Central memory CD8-positive, alpha-beta T cell (primary cell): ENCODE results near the gene PASK.

ENCODE experiments used
- ATAC-seq: fragments of 150-1000 bp; cut with Tn5 transposase; replicated peaks from 2 replicates; pipeline ENCODE4 v1.10.0; 2022; ENCODE audit warnings: mild to moderate bottlenecking, moderate FRiP score, moderate number of reproducible peaks; ENCODE audit not compliant: poor library complexity, severe bottlenecking; ENCODE audit errors: extremely low read depth
- DNase-seq, 2 donors: peaks; one replicate each; pipeline ENCODE4 v3.0.0; 2021; ENCODE audit warnings: low spot score in 2 of 2
- H3K27ac Mint-ChIP-seq: one replicate; pipeline ENCODE4 v1.8.0; 2022; ENCODE audit warnings: low read depth, mild to moderate bottlenecking, moderate library complexity, mixed read lengths
- H3K27me3 Mint-ChIP-seq: one replicate; pipeline ENCODE4 v1.8.0; 2022; ENCODE audit warnings: mixed read lengths
- H3K36me3 Mint-ChIP-seq: one replicate; pipeline ENCODE4 v1.8.0; 2022; ENCODE audit warnings: mild to moderate bottlenecking, moderate library complexity, mixed read lengths; ENCODE audit not compliant: insufficient read depth
- H3K4me1 Mint-ChIP-seq: one replicate; pipeline ENCODE4 v1.8.0; 2022; ENCODE audit warnings: mixed read lengths
- H3K4me3 Mint-ChIP-seq: one replicate; pipeline ENCODE4 v1.8.0; 2022; ENCODE audit warnings: mild to moderate bottlenecking, moderate library complexity, mixed read lengths
- H3K9me3 Mint-ChIP-seq: one replicate; pipeline ENCODE4 v1.8.0; 2022; ENCODE audit warnings: mixed read lengths

Gene PASK

DNA sequence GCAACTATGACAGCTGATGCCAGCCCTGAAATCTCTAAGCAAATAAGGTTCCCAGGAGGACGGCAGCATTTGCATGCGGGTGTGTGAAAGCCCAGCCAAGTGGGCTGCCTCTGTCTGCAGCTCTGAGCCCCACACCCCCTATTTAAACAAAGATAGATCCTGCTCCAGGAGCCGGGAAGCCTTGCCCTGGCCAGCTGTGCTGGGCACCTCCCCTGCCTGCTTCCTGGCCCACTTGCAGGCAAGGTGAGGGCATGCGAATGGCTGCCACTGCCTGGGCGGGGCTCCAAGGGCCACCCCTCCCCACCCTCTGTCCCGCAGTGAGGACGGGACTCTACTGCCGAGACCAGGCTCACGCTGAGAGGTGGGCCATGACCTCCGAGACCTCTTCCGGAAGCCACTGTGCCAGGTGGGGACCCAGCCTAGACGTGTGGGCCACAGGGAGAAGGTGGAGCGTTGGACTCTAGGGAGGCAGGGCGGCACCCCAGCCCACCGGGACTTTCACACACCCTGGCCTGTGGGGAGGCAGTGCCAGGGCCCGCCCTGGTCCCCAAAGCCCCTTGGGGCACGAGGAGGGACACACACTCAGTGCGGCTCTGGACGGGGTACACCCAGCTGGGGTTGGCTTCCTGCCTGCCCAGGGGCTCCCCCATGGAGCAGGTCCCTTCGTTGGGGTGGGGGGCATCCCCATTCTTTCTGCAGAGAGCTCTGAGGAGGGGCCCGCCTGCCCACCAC, 39.3 kb upstream of the PASK start, which contains the start of gene ANO7:
Gene ANO7 (plus strand): TSS at position 317 of the 732 bp plus-strand sequence. CDS start 1,387 bp downstream, outside the sequence.
- DNase-seq: no peak
- ATAC-seq: no peak
- no peaks in the 10 kb centered on the region for H3K9me3 Mint-ChIP-seq
- H3K4me1 Mint-ChIP-seq: no peaks in the 10 kb centered on the region
- H3K36me3 Mint-ChIP-seq: peaks cover under 1% of the 10 kb centered on the region
- no peak within 1 kb of the TSS for H3K27ac Mint-ChIP-seq
- no peaks in the 10 kb centered on the region for H3K27me3 Mint-ChIP-seq
- H3K4me3 Mint-ChIP-seq: no peak within 1 kb of the TSS

DNA sequence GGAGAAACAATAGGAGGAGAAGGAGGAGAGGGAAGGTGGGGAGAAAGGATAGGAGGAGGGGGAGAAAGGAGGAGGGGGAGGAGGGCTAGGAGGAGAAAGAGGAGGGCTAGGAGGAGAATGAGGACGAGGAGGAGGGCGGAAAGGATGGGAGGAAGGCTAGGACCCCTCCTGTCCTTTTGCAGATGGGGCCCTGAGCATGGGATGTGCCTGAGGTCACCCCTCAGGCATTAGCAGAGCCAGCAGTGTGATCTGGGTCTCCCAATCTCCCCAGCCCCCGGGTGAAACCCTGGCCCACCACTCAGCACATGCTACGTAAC, 38.6 kb upstream of the PASK start:
- no peaks in the 10 kb centered on the region for H3K9me3 Mint-ChIP-seq
- ATAC-seq: no peak

DNA sequence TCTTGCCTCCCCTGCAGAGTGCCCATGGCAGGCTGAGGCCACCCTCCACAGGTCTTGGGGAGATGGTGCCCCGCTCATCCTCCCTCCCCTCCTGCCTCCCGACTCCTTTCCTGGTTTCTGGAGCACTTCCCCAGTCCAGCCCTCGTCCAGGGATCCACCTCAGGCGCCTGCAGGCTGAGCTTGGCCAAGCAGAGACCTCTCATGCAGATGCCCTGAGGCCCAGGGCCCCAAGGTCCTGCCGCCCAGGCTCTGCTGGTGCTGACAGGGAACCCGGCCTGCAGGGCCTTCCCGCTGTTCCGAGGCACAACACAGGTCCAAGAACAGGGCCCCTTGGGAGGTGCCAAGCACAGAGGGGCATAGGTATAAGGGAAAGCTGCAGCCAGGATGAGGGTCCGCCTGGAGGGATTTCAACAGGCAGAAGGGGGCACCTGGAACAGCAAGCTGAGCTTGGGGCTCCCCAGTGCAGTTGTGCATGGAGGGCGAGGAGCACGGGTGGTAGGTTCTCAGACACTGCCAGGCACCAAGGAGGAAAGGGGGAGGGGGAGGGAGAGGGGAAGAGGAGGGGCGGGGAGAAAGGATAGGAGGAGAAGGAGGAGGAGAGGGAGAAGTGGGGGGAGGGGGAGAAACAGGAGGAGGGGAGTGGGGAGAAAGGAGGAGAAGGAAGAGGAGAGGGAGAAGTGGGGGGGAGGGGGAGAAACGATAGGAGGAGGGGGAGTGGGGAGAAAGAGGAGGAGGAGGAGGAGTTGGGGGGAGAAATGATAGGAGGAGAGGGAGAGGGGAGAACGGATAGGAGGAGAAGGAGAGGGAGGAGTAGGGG, 38.0 kb upstream of the PASK start:
- Mint-ChIP-seq H3K9me3 (no peaks in the 10 kb centered on the region), H3K27me3 (no peaks in the 10 kb centered on the region), H3K4me3 (no peak overlapping the region), H3K4me1 (no peaks in the 10 kb centered on the region), H3K27ac (no peak overlapping the region), H3K36me3 (peaks cover 6% of the 10 kb centered on the region)
- ATAC-seq (no peak), DNase-seq (no peak)

More for the DNA sequence above, 38.6 kb upstream of the PASK start:
- H3K4me1 Mint-ChIP-seq: no peaks in the 10 kb centered on the region
- DNase-seq: no peak
- H3K4me3 Mint-ChIP-seq: no peak overlapping the region
- H3K27me3 Mint-ChIP-seq: no peaks in the 10 kb centered on the region
- peaks cover 3% of the 10 kb centered on the region for H3K36me3 Mint-ChIP-seq
- H3K27ac Mint-ChIP-seq: no peak overlapping the region

DNA sequence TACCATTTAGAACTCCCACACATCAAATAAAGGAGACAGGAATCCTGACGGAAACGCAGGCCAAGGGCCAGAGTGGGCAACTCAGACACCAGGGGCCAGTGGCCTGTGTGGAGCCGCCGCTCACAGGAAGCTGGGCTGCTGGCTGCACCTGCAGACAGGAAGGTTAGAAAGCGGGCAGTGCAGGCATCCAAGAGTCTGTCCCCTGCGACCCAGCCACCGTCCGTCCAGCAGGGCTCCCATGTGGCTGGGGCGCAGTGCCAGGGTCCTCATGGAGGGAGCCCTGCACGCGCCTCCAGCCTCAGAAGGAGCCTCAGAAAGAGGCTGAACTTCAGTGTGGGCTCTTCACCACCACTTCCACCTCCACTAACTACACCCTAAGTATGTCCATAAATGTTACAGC, 36.7 kb upstream of the PASK start:
- H3K4me3 Mint-ChIP-seq: no peak overlapping the region
- no peak overlapping the region for H3K27ac Mint-ChIP-seq
- H3K27me3 Mint-ChIP-seq: no peaks in the 10 kb centered on the region
- H3K36me3 Mint-ChIP-seq: peaks cover 9% of the 10 kb centered on the region
- no peaks in the 10 kb centered on the region for H3K9me3 Mint-ChIP-seq
- DNase-seq: no peak
- no peak for ATAC-seq
- no peaks in the 10 kb centered on the region for H3K4me1 Mint-ChIP-seq

DNA sequence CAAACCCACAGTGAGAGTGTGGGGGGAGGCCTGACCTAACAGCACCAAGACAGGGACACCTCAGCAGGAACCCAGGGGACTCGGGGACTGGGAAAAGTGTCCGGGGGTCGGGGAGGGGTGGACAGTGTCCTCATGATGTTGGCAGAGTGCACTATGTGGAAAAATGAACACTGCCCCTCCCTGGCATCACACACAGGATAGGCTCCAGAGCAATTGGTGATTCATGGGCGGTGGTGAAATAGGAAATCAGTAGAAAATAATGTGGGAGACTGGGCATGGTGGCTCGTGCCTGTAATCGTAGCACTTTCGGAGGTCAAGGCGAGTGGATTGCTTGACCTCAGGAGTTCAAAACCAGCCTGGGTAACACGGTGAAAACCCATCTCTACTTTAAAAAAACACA, 35.6 kb upstream of the PASK start:
- no peak for ATAC-seq
- Mint-ChIP-seq H3K27ac (no peak overlapping the region), H3K4me3 (no peak overlapping the region), H3K9me3 (no peaks in the 10 kb centered on the region), H3K4me1 (no peaks in the 10 kb centered on the region), H3K36me3 (peaks cover 15% of the 10 kb centered on the region), H3K27me3 (no peaks in the 10 kb centered on the region)
- DNase-seq: no peak

DNA sequence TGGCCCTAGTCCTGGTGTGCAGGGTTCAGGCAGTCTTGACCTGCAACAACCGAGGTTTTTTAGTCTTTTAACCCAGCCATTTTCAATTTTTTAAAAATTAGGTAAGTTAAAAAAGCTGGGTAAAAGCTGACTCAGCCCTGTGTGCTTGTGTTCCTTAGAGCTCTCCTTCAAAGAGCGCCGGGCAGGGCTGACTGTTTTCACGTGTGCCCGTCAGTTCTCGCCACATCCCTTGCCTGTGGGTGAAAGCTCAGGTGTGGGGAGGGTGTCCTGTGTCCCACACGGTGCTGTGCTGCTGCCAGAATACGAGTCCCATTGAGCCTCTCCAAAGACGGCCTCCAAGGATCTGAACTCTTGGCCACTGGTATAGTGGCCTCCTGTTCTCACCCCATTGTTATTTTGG, 33.9 kb upstream of the PASK start:
- ATAC-seq (no peak), DNase-seq (no peak)
- peaks cover 27% of the 10 kb centered on the region for H3K36me3 Mint-ChIP-seq
- H3K27me3 Mint-ChIP-seq: no peaks in the 10 kb centered on the region
- H3K9me3 Mint-ChIP-seq: no peaks in the 10 kb centered on the region
- H3K4me3 Mint-ChIP-seq: no peak overlapping the region
- no peaks in the 10 kb centered on the region for H3K4me1 Mint-ChIP-seq
- no peak overlapping the region for H3K27ac Mint-ChIP-seq

DNA sequence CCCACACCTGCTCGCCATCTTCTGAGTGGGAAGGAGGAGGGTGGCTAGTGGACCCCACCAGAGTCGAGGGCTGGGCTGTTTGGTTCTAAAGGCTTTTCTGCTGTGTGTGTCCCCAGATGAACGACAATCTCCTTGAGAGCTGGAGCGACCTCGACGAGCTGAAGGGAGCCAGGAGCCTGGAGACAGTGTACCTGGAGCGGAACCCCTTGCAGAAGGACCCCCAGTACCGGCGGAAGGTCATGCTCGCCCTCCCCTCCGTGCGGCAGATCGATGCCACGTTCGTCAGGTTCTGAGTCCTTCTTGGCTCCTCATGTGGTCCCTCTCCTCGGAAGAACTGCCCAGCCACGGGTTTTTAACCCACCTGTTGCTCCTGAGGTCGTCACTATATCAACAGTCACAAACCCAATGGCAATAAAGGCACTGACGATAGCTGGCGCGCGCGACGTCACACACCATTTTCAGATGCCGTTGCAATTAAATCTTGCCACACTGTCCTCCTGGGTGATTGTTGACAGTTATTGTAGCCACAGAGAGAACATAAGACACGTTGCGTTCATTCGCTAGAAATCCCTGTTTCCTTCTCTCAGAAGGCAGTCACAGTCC, 33.4 kb upstream of the PASK start:
- ATAC-seq: no peak
- Mint-ChIP-seq H3K36me3 (peaks cover 32% of the 10 kb centered on the region), H3K27me3 (no peaks in the 10 kb centered on the region), H3K27ac (no peak overlapping the region), H3K9me3 (no peaks in the 10 kb centered on the region), H3K4me3 (no peak overlapping the region), H3K4me1 (no peaks in the 10 kb centered on the region)
- DNase-seq: no peak

DNA sequence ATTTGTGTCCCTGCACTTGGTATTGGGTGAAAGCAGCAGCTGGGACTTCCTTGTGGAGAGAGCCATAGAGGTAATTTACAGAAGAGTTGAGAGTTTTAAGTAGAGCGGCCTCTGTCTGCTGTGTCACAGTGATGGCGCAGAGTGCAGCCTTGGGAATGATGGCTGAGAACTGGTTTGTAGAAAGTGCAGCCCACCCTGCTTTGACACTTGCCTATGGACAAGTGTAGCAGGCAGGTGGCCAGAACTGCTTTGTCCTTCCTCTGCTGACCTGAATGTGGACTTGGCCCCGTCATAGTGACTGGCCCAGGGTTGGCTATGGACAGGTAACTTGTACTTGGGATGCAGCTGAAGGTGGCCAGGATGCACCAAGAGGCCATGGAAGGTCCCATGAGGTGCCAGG, 32.9 kb upstream of the PASK start:
- ATAC-seq (no peak), DNase-seq (no peak)
- peaks cover 32% of the 10 kb centered on the region for H3K36me3 Mint-ChIP-seq
- no peaks in the 10 kb centered on the region for H3K27me3 Mint-ChIP-seq
- no peak overlapping the region for H3K4me3 Mint-ChIP-seq
- no peaks in the 10 kb centered on the region for H3K9me3 Mint-ChIP-seq
- H3K4me1 Mint-ChIP-seq: no peaks in the 10 kb centered on the region
- H3K27ac Mint-ChIP-seq: no peak overlapping the region

DNA sequence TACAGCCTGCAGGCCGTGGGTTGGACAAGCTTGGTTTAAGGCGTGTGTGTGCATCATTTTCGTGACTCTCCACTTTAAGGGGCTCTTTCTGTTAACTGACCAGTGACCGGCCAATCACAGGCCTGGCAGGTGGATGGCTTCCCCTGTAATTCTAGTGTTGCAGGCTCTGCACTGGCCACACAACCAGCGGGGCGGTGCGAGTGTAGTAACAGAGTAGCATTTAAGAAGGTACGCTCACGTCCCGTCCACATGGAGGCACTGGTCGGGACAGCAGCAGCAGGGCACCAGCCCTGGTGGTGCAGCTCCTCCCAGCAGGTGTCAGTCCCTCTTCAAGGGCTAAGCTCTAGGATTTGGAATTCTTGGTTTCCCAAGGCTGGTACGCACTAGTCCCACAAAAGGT, 31.2 kb upstream of the PASK start:
- ATAC-seq: no peak
- Mint-ChIP-seq H3K4me1 (no peaks in the 10 kb centered on the region), H3K4me3 (no peak overlapping the region), H3K9me3 (no peaks in the 10 kb centered on the region), H3K27me3 (no peaks in the 10 kb centered on the region), H3K27ac (no peak overlapping the region), H3K36me3 (peaks cover 36% of the 10 kb centered on the region)
- DNase-seq: no peak

DNA sequence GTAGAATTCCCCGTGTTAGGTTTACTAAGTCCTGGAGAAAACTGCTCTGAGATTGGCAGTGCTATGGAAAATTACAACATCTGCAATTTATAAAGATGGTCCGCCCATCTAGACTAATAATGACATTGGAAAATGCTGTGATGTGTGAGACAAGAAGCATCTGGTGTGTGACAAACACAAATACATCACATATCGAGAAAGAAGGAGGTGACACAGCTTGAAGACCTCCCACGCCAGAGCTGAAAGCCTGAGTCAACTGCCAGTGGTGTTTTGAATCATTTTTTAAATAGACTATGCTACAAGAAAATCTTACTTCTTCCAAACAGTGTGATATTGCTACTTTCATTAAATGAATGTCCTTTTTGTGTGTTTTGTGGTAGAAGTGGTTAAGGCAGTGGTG, 30.6 kb upstream of the PASK start:
- Mint-ChIP-seq H3K27ac (no peak overlapping the region), H3K27me3 (no peaks in the 10 kb centered on the region), H3K9me3 (no peaks in the 10 kb centered on the region), H3K4me1 (no peaks in the 10 kb centered on the region), H3K36me3 (peaks cover 39% of the 10 kb centered on the region), H3K4me3 (no peak overlapping the region)
- DNase-seq: no peak
- ATAC-seq: no peak

DNA sequence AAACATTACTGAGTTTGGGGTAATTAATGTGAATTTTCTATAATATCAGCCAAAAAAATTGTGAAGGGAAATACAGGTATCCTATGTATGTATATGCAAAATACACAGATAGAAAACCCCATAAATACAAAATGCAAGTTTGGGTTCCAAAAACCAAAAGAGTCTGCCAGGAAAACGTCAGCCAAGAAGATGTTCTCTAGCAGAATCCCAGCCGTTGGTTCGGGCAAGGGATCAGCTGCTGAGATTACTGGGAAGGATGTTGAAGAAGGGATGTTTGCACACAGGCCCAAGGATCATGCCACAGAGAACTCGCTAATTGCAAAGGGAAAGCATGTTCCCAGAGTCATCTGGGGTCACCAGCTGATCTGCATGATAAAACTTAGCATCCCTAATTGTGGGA, 29.7 kb upstream of the PASK start:
- Mint-ChIP-seq H3K27ac (no peak overlapping the region), H3K36me3 (peaks cover 47% of the 10 kb centered on the region), H3K4me3 (no peak overlapping the region), H3K9me3 (no peaks in the 10 kb centered on the region), H3K27me3 (no peaks in the 10 kb centered on the region), H3K4me1 (peaks cover 6% of the 10 kb centered on the region)
- ATAC-seq (no peak), DNase-seq (no peak)

DNA sequence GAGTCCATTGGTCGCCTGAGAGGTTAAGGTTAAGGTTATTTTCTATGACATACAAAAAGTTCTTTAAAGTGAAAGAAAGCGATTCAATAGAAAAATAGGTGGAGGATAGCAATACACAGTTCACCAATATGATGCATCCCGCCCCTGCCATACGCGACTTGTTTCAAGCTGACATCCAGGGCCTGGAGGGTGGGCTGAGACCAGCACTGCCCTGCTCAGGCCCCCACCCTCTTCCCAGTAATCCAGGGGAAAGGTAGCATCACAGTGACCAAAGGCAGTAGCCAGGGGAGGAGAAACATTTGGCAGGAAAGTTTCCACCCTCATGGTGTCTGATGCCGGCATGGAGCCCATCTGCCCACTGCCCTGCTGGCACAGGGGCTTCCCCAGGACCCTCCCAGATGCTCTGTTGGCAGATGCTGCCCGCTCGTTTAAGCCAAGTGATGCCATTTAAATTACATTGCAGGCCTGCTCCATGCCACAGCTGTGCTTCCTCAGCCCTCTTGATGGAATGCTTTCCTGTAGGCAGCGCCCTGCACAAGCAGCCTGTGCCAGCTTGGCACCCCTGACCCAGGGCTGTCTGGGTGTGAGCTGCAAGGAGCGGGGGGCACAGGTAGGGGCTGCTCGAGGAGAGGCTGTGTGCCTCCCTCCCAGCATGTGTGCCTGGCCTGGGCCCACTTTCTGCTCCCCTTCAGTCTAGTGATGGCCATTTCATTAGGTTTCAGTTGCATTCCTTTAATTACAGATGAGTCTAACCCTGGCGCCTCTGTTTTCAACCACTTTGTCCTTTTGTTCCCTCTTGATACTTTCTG, 28.5 kb upstream of the PASK start:
- Mint-ChIP-seq H3K9me3 (no peaks in the 10 kb centered on the region), H3K27me3 (no peaks in the 10 kb centered on the region), H3K36me3 (peaks cover 48% of the 10 kb centered on the region), H3K4me1 (peaks cover 8% of the 10 kb centered on the region), H3K4me3 (no peak overlapping the region), H3K27ac (no peak overlapping the region)
- no peak for ATAC-seq
- no peak for DNase-seq
